ENCODE data around the gene ARID1B.

DNA sequence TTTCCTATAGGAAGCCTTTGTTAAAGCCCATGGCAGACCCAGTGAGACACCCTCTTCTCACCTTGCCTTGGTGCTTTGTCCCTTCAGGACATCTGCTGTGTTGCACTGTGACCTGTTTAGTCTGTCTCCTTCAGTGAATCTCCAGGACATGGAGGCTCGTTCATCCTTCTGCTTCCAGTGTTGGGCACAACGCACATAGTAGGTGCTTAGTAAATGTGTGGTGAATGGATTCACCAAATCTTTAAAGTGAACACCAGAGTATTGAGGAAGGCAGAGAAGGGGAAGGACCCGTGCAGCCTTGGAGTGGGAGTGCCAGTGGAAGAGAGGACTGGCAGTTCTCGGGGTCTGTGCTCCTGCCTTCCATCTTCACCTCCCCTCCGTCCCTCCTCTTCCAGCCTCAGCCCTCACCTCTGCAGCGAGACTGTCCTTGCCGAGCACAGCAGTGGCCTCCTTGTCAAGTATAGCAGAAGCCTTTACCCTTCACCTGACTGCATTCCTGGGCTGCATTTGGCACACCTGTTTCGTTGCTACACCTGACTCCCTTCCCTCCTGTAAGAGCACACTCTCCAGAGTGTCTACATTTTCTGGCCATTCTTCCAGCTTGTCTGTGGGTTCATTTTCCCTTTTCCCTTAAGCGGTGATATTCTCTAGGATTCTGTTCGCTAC lies 49.2 kb downstream of the ARID1B start:
- TF ChIP-seq ZNF274 (IDR thresholded peaks at IDR 0.05; ENCODE audit: low read length) (no peak), ZNF274 (tag by site-specific recombination; IDR thresholded peaks at IDR 0.05; ENCODE audit: borderline replicate concordance) (no peak), KLF16 (tag by site-specific recombination; IDR thresholded peaks at IDR 0.05) (no peak), YY1 (tag by site-specific recombination; IDR thresholded peaks at IDR 0.05) (no peak), ZNF10 (tag by site-specific recombination; IDR thresholded peaks at IDR 0.05) (no peak), SP3 (tag by site-specific recombination; IDR thresholded peaks at IDR 0.05) (no peak), ZSCAN30 (tag by site-specific recombination; IDR thresholded peaks at IDR 0.05) (no peak), ZNF530 (tag by site-specific recombination; IDR thresholded peaks at IDR 0.05; ENCODE audit: low read depth) (no peak), ZNF747 (tag by site-specific recombination; IDR thresholded peaks at IDR 0.05) (no peak)
- TF ChIP-seq, protein P1, sequence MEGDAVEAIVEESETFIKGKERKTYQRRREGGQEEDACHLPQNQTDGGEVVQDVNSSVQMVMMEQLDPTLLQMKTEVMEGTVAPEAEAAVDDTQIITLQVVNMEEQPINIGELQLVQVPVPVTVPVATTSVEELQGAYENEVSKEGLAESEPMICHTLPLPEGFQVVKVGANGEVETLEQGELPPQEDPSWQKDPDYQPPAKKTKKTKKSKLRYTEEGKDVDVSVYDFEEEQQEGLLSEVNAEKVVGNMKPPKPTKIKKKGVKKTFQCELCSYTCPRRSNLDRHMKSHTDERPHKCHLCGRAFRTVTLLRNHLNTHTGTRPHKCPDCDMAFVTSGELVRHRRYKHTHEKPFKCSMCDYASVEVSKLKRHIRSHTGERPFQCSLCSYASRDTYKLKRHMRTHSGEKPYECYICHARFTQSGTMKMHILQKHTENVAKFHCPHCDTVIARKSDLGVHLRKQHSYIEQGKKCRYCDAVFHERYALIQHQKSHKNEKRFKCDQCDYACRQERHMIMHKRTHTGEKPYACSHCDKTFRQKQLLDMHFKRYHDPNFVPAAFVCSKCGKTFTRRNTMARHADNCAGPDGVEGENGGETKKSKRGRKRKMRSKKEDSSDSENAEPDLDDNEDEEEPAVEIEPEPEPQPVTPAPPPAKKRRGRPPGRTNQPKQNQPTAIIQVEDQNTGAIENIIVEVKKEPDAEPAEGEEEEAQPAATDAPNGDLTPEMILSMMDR (tag by site-specific recombination; IDR thresholded peaks at IDR 0.05): no peak
- TF ChIP-seq, protein P2, sequence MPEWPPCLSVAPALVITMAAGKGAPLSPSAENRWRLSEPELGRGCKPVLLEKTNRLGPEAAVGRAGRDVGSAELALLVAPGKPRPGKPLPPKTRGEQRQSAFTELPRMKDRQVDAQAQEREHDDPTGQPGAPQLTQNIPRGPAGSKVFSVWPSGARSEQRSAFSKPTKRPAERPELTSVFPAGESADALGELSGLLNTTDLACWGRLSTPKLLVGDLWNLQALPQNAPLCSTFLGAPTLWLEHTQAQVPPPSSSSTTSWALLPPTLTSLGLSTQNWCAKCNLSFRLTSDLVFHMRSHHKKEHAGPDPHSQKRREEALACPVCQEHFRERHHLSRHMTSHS (tag by site-specific recombination; IDR thresholded peaks at IDR 0.05): no peak

Measured in HEK293 (cell line).